GM12878 (cell line): Measurements from ENCODE around the gene PSIP1. TPM values are rescaled to one million over a fixed set of nuclear protein-coding genes. Genes with fewer than 3 reads are reported as not detected.
A peak's percentile ranks its signal among the peaks of the same experiment; 100 is the strongest.

ENCODE experiments used
- ATAC-seq: fragments of 200-7000 bp; cut with Tn5 transposase; 3 replicates; pipeline ENCODE4 v1.9.1; 2020; ENCODE audit warnings: mild to moderate bottlenecking, moderate library complexity
- BruUV-seq: library from RNA; stranded (reverse); fragments of 400-500 nt; replicated peaks from 2 replicates; lab custom pipeline; 2021; lab: Mats Ljungman, UMichigan
- CTCF ChIA-PET: fragments of 300-600 bp; sonication (Branson Sonifier 250); formaldehyde crosslinking; extraction: SDS; loops from one replicate; lab custom pipeline; 2021; ENCODE audit warnings: inconsistent platforms; lab: Yijun Ruan, JAX
- POLR2A ChIA-PET: fragments of 350-600 bp; formaldehyde crosslinking; extraction: SDS; loops from one replicate; lab custom pipeline; 2021; ENCODE audit warnings: inconsistent platforms; lab: Charles Lee
- RAD21 ChIA-PET: fragments of 300-600 bp; sonication (Branson Sonifier 250); formaldehyde crosslinking; loops from one replicate; lab custom pipeline; 2023; ENCODE audit warnings: antibody characterized with exemption; ENCODE audit not compliant: unreplicated experiment; lab: Charles Lee
- SMC1A ChIA-PET: fragments of 300-600 bp; sonication (Branson Sonifier 250); formaldehyde crosslinking; loops from one replicate; lab custom pipeline; 2023; ENCODE audit not compliant: unreplicated experiment, uncharacterized antibody; lab: Charles Lee
- DNase-seq: peaks from one replicate; pipeline ENCODE4 v3.0.0-alpha.2; 2011; ENCODE audit warnings: low read depth, low spot score
- FAIRE-seq: peaks from 3 replicates; lab custom pipeline; 2011; peaks lifted over from hg19 to GRCh38; lab: Jason Lieb, UNC
- H2AFZ ChIP-seq: 2 replicates; pipeline ENCODE4 v1.6.0; 2011; ENCODE audit warnings: low read depth, low read length, control low read depth; ENCODE audit not compliant: control insufficient read depth
- H3K27ac ChIP-seq: 2 replicates; pipeline ENCODE4 v1.5.1; 2011; ENCODE audit warnings: control low read depth; ENCODE audit not compliant: control insufficient read depth, insufficient read depth
- H3K27me3 ChIP-seq, 2 experiments: replicated peaks in 1 of 2; 2 replicates each; pipeline versions ENCODE4 v1.6.0 to v1.6.1; 2011; ENCODE audit warnings: low read length in 1 of 2; ENCODE audit not compliant: control insufficient read depth in 2 of 2, insufficient read depth in 2 of 2
- H3K36me3 ChIP-seq, 2 experiments: 2 replicates each; pipeline ENCODE4 v1.5.1; 2011; ENCODE audit warnings: low read length in 1 of 2; ENCODE audit not compliant: control insufficient read depth in 2 of 2, insufficient read depth in 2 of 2
- H3K4me1 ChIP-seq: 2 replicates; pipeline ENCODE4 v1.6.1; 2011; ENCODE audit warnings: mild to moderate bottlenecking, low read length, moderate library complexity, mixed read lengths; ENCODE audit not compliant: control insufficient read depth, insufficient read depth
- H3K4me2 ChIP-seq: 2 replicates; pipeline ENCODE4 v1.6.0; 2011; ENCODE audit warnings: control low read depth; ENCODE audit not compliant: control insufficient read depth, insufficient read depth
- H3K4me3 ChIP-seq: fragments of 200-600 bp; sonication (generic); 2 replicates; pipeline ENCODE4 v1.5.1; 2016
- H3K79me2 ChIP-seq: 2 replicates; pipeline ENCODE4 v1.6.0; 2011; ENCODE audit warnings: low read length; ENCODE audit not compliant: control insufficient read depth, insufficient read depth
- H3K9ac ChIP-seq: 2 replicates; pipeline ENCODE4 v1.8.0; 2011; ENCODE audit warnings: low read length, control low read depth, mixed read lengths; ENCODE audit not compliant: control insufficient read depth, insufficient read depth
- H3K9me3 ChIP-seq: replicated peaks from 3 replicates; pipeline ENCODE4 v1.5.1; 2011; ENCODE audit warnings: mild to moderate bottlenecking, low read length; ENCODE audit not compliant: control insufficient read depth, insufficient read depth
- H4K20me1 ChIP-seq: 2 replicates; pipeline ENCODE4 v1.6.0; 2011; ENCODE audit not compliant: control insufficient read depth, insufficient read depth
- BHLHE40 ChIP-seq, 2 experiments: fragments of 450-650 bp in 1 of 2; IDR thresholded peaks; 2 replicates each; pipeline ENCODE4 v1.6.1; 2011 to 2017; ENCODE audit warnings: low read depth in 2 of 2, borderline replicate concordance in 1 of 2, improper control_type of control experiment in 1 of 2, low read length in 1 of 2, mild to moderate bottlenecking in 1 of 2
- CREB1 ChIP-seq: IDR thresholded peaks from 2 replicates; pipeline ENCODE4 v1.6.1; 2012; ENCODE audit warnings: low read depth, mild to moderate bottlenecking, inconsistent platforms
- CREM ChIP-seq: IDR thresholded peaks from 2 replicates; pipeline ENCODE4 v1.6.1; 2014; ENCODE audit warnings: antibody characterized with exemption, low read depth
- EED ChIP-seq: sonication (generic); IDR thresholded peaks from 2 replicates; pipeline ENCODE4 v1.6.1; 2016; ENCODE audit warnings: antibody characterized with exemption, low read depth
- EP300 ChIP-seq, 2 experiments: fragments of 150-350 bp in 1 of 2; IDR thresholded peaks; 2 replicates each; pipeline ENCODE4 v1.6.1; 2011 to 2012; ENCODE audit warnings: low read depth in 2 of 2, low read length in 2 of 2, borderline replicate concordance in 1 of 2, improper control_type of control experiment in 1 of 2, inconsistent platforms in 1 of 2; ENCODE audit not compliant: control insufficient read depth in 1 of 2
- NFIC ChIP-seq: IDR thresholded peaks from 2 replicates; pipeline ENCODE4 v1.6.1; 2012; ENCODE audit warnings: low read depth, mild to moderate bottlenecking, inconsistent platforms, low read length, moderate library complexity
- NR2C1 ChIP-seq: fragments of 450-650 bp; IDR thresholded peaks from 2 replicates; pipeline ENCODE4 v1.6.1; 2017; ENCODE audit warnings: antibody characterized with exemption, mild to moderate bottlenecking, moderate library complexity
- PML ChIP-seq: IDR thresholded peaks from 2 replicates; pipeline ENCODE4 v1.6.1; 2012; ENCODE audit warnings: low read length, inconsistent platforms
- POLR2AphosphoS2 ChIP-seq: IDR thresholded peaks from 2 replicates; pipeline ENCODE4 v1.6.1; 2011; ENCODE audit warnings: low read depth, mild to moderate bottlenecking, low read length, improper control_type of control experiment, moderate library complexity
- RUNX3 ChIP-seq: IDR thresholded peaks from 2 replicates; pipeline ENCODE4 v1.6.1; 2012; ENCODE audit warnings: low read length, inconsistent platforms
- SMC3 ChIP-seq: IDR thresholded peaks from 2 replicates; pipeline ENCODE4 v1.6.1; 2011; ENCODE audit warnings: low read length, improper control_type of control experiment, borderline replicate concordance
- WGBS: methylation state at CpG from one replicate; pipeline ENCODE4 v1.1.6; 2016; ENCODE audit warnings: low lambda C conversion rate; ENCODE audit not compliant: insufficient replicate concordance, insufficient coverage; ENCODE audit errors: missing lambda C conversion rate; 5-methylcytosine and 5-hydroxymethylcytosine counted together
- in situ Hi-C: fragments of 300-500 bp; cut with MboI; formaldehyde crosslinking; loops from 9 replicates; pipeline ENCODE4 v1.14.3; 2018; ENCODE audit warnings: mixed read lengths
- intact Hi-C: fragments of 100-400 bp; cut with micrococcal nuclease; formaldehyde crosslinking; loops from one replicate; pipeline ENCODE4 v1.14.2; 2022; ENCODE audit not compliant: unreplicated experiment
- polyA plus RNA-seq, 11 experiments: library from polyadenylated mRNA; depleted of rRNA in 4 of 11; unstranded in 6 of 11; stranded (reverse) in 5 of 11; fragments of >200 nt; fragmentation: Nextera tagmentation in 4 of 11; fragmentation: Illumina TruSeq in 1 of 11; extraction: Ambion mirVana in 4 of 11; extraction: Trizol in 1 of 11; gene quantifications; 1 replicate in 1 of 11; 2 replicates in 10 of 11; pipeline versions ENCODE4 v1.2.1 to v1.2.3, GENCODE V29; 2011 to 2016; ENCODE audit warnings: inconsistent platforms in 2 of 11, missing spikeins in 2 of 11, low read depth in 1 of 11
- total RNA-seq, 4 experiments: library from RNA; depleted of rRNA in 3 of 4; stranded (reverse); fragments of >200 nt in 3 of 4; fragmentation: Illumina TruSeq in 1 of 4; extraction: Trizol in 1 of 4; gene quantifications; 2 replicates each; pipeline versions ENCODE4 v1.2.1 to v1.2.3, GENCODE V29; 2013 to 2021

The PSIP1 gene
- total and polyA plus RNA-seq, 10 of the 15 experiments (the other 5 are each of a cell fraction or from before 2014, with no cell fraction given): 75.5 to 299 (median 173) TPM

DNA sequence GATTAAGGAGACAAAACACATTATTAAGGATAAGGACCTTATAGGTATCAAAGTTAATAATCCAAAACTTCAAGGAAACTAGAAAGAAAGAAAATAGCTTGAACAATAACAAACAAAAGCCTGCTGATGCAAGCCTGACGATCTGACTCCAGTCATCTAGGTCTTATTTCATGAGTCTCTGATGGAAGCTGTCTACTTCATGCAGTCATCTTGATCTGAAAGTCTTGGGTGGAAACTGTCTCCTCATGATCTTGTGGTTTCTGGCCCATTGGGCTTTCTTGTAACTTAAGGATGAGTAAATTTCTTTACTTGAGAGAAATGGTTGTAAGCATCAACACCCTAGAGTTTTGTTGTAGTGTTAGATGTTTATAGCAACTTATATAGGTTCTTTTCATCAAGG, 20.6 kb upstream of the PSIP1 start:
- peak overlapping the region; percentile 85 for H3K27ac ChIP-seq
- 0% methylated on average over 1 of the region's 1 CpG for WGBS
- CTCF ChIA-PET: interaction anchor here (0.7 to 6.1 kb wide), 11 partner anchors 18 to 323 kb away, joined by 3 to 133 read pairs (median 4); partner anchors contain the start of gene PSIP1
- H2AFZ ChIP-seq: peak overlapping the region; percentile 61
- DNase-seq (no peak), ATAC-seq (peak; percentile 40), FAIRE-seq (peak; percentile 68)
- SMC1A ChIA-PET: interaction anchor here (0.7 to 7.1 kb wide), 18 partner anchors 9 to 319 kb away, joined by 3 to 163 read pairs (median 6); partner anchors contain the start of genes CCDC171, PSIP1 and TTC39B
- intact Hi-C loops: loop anchor here (5.0 to 10.0 kb wide), 3 partner anchors 44 to 319 kb away; no protein-coding TSS in a partner anchor
- H3K4me3 ChIP-seq: no peak overlapping the region
- H3K4me1 ChIP-seq: peaks cover 25% of the 10 kb centered on the region
- no peak overlapping the region for H3K9ac ChIP-seq
- RAD21 ChIA-PET: interaction anchor here (1.0 to 3.5 kb wide), 7 partner anchors 15 to 105 kb away, joined by 3 to 106 read pairs (median 7); partner anchors contain the start of genes CCDC171 and PSIP1
- TF ChIP-seq NFIC: peak; percentile 36; the same call in 1 of the 2 replicates
- 0 out of 2 replicates have a peak, but pooled peaks have one; percentile 43 for TF ChIP-seq EED
- peak; percentile 85 for TF ChIP-seq RUNX3
- no peak for TF ChIP-seq BHLHE40 (IDR thresholded peaks at IDR 0.05; ENCODE audit: borderline replicate concordance in 1 of 2, low read depth in 2 of 2, low read length in 1 of 2)
- no peak for TF ChIP-seq SMC3
- TF ChIP-seq POLR2AphosphoS2: no peak
- TF ChIP-seq EP300 (IDR thresholded peaks at IDR 0.05; ENCODE audit: borderline replicate concordance in 1 of 2, control insufficient read depth in 1 of 2, low read depth in 2 of 2, low read length in 2 of 2): peak in 1 of 2 experiments; percentile 47; a peak in 2 of 4 replicates
- TF ChIP-seq CREM: peak; percentile 56; the same call in 1 of the 2 replicates
- TF ChIP-seq CREB1: peak; percentile 83
- TF ChIP-seq NR2C1: no peak
- TF ChIP-seq PML: no peak
- H3K27me3 ChIP-seq: no peaks in the 10 kb centered on the region
- H3K36me3 ChIP-seq: no peaks in the 10 kb centered on the region
- H3K79me2 ChIP-seq: no peaks in the 10 kb centered on the region
- peak overlapping the region; percentile 32; the same call in 1 of the 2 replicates for H3K4me2 ChIP-seq
- BruUV-seq: no TSS peak
- no peaks in the 10 kb centered on the region for H4K20me1 ChIP-seq
- in situ Hi-C loops: no loop called here
- H3K9me3 ChIP-seq: no peaks in the 10 kb centered on the region; the same call in 1 of the 3 replicates
- POLR2A ChIA-PET: interaction anchor here (0.7 to 5.0 kb wide), 6 partner anchors 20 to 72 kb away, joined by 3 to 70 read pairs (median 4); partner anchors contain the start of genes CCDC171 and PSIP1
